Measurements from ENCODE around the gene LPO. TPM values are rescaled to one million over a fixed set of nuclear protein-coding genes. Genes with fewer than 3 reads are reported as not detected.

The LPO gene
- total RNA-seq, 1 donor from 2014 or later, result not detected

DNA sequence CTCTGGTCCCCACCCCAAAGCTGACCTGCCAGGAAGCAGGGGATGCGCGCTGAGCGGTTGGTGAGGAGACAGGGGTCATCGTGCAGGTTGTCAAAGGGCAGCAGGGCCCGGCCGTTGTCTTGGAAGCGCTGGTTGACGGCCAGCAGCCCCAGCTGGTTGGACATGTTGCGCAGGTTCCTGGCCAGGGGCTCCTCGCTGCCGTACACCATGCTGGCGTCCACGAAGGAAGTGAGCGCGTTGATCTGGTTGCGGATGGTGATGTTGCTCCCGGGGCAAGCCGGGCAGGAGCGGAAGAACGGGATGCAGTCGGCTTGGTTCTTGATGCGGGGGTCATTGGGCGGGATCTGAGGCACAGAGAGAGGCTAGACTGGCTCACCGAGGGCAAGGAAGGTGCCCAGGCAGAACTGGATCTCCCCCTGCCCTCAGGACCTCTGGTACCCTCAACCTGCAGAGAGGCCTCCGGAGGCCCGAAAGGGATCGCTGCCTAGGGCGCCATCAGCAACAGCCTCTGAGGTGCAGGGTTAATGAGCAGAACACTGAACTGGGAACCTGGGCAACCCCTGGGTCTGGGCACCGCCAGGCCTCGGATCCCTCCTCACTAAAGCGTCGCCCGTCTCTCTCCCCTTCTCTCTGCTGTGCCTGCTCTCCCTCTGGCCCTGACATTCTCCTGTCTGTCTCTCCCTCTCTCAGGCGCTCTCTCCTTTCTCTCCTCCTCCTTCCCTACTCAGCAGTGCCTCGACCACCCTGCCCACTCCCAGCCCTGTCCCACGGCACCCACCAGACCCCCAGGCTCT is 39.6 kb downstream of the LPO start:
- no peak for DNase-seq (ENCODE audit: low spot score)

GRCh38 chr17:58278661-58279015 is 40.3 kb downstream of the LPO start:
- no peak for DNase-seq (ENCODE audit: low spot score)

GRCh38 chr17:58279016-58279711 is 40.8 kb downstream of the LPO start:
- DNase-seq (ENCODE audit: low spot score), result no peak

- DNase-seq (ENCODE audit: low spot score), result peak; percentile 32
Observed at GRCh38 chr17:58279736-58280479, 41.5 kb downstream of the LPO start.

GRCh38 chr17:58280480-58281217 is 42.3 kb downstream of the LPO start, which contains the start of gene MPO:
TSS of gene MPO (minus strand) at chr17:58280935. CDS start at chr17:58280758, 177 bp downstream.
- DNase-seq (ENCODE audit: low spot score), result peak; percentile 28

DNA sequence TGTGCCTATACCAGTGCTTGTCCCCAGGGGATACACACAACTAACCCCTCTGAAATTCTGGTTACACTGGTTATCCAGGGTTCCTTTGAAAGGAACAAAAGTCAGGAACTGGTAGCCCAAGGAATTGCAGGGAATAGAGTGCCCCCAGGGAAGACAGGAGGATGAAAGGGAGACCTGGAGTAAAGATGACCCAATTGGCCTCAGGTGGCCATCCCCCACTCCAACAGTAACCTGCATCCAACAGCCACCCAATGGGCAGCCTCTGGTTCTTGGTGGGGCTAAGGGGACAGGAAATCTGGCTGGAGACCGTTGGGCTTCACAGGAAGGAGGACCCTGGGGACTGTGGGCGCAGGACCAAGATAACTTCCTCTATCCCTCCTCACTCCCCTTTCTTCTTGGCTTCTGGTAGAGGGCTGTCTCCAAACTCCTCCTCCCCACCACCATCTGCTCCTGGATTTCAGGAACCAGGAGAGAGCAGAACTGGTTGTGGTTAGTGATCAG is 43.2 kb downstream of the LPO start:
- no peak for DNase-seq (ENCODE audit: low spot score)

DNA sequence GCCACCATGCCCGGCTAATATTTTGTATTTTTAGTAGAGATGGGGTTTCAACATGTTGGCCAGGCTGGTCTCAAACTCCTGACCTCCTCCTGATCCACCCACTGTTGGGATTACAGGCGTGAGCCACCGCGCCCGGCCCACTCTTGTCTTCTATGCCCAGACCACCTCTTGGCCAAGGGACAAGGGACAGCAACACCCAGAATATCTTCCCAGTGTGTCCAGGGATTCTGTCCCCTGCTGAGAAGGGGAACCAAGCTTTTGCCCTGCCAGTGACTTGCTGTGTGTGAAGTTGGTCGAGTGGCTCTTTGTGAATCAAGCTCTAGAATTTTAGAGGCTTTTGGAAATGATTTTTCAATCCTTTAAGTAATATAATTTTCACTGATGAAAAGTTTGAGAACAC is 44.1 kb downstream of the LPO start:
- DNase-seq (ENCODE audit: low spot score), result no peak

DNA sequence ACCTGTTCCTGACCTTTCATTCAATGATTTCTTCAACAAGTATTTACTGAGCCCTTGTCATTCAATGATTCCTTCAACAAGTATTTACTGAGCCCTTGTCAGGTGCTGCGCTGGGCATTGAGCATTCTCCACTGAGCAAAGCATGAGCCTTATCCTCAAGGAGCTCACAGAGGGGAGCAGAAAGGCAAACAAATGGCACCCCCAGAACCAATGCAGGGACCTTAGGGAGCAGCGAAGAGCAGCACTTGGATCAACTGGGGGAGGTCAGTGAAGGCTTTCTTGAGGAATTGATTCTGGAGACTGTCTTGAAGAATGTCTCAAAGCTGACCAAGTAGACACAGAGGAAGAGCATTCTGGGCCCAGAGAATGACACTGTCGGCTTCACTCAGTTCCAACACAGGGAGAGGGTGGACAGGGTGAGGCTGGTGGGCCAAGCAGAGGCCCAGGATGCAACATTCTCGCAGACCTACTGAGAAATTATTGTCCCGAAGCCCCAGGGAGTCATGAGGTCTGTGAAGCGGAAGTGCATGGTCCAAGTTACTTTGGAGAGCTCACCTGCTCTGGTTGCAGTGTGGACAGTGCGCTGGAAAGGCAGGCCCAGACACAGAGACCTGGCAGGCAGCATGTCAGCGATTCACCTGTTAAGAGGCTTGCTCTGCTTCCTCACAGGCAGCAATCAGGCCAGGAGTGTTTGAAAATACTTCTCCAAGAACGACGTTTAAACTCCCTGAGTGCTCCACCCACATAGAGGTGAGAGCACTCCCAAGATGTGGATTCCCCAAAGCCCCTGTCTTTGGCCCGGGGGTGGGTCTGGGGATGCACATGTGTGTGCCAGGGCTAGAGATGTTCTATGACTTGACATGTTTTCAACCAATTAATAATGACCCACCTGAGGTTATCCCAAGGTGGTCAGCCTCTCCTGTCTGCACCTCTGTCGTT is 45.6 kb downstream of the LPO start:
- peak; percentile 23 for DNase-seq (ENCODE audit: low spot score)

DNA sequence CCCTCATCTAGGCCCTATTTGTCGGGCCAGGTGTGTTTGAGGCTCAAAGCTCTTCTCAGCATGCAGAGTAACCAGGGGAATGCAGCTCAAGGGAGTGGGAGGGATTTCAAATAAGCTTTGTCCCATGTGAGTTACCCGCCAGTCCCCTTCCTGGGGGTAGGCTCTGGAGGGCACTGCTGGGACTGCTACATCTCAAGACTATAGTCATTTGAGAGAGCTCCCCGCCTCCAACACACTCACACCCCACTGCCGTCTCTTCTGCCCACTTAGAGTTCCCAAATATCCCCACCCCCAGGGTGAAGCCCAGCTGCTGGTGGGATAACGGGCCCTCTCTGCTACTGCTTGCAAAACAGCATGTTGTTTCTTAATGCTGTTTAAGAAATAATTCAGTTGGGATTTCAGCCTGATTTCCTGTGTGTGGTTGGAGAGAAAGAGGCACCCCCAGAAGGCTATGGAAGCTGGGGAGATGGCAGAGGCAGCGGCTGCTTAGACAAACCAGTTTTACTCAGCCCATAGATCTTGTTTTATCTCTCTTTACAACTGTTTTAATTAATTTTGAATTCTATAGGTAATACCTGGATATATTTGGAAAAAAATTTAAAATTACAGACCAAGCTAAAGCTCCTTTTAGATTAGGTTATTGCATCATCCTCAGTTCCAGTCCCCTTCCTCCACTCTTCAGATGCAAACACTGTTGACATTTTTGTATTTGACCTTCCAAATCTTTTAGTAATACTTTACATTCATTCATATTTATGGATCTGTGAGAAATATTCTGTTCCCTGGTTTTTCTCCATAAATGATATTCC is 46.4 kb downstream of the LPO start:
- DNase-seq (ENCODE audit: low spot score), result peak; percentile 28

- DNase-seq (ENCODE audit: low spot score), result no peak
Observed at GRCh38 chr17:58285422-58285810, 47.0 kb downstream of the LPO start.

DNA sequence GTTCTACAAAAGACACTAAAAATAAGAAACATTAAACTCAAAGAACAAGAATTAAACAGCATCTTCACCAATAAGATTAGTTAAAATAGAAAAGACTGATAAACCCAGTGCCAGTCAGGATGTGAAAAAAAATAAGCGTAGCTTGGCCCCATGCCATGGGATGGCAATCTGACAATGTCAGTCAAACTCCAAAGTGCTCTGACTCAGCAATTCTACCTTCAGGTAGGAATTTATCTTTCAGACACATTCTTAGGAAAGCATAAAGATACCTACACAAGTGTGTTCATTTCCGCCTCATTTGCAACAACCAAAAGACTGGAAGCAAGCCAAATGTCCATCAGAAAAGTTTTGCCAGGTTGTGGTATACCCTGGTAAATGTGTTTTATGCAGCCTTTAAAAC is 51.5 kb downstream of the LPO start:
- no peak for DNase-seq (ENCODE audit: low spot score)

- DNase-seq (ENCODE audit: low spot score), result no peak
Observed at GRCh38 chr17:58291246-58291645, 52.9 kb downstream of the LPO start.

- DNase-seq (ENCODE audit: low spot score), result no peak
Observed at GRCh38 chr17:58294034-58294433, 55.6 kb downstream of the LPO start.

- DNase-seq (ENCODE audit: low spot score), result no peak
Observed at GRCh38 chr17:58300336-58300735, 62.0 kb downstream of the LPO start.

GRCh38 chr17:58301504-58302150 is 63.2 kb downstream of the LPO start:
- peak; percentile 35 for DNase-seq (ENCODE audit: low spot score)

- peak; percentile 31 for DNase-seq (ENCODE audit: low spot score)
Observed at GRCh38 chr17:58302171-58302918, 64.0 kb downstream of the LPO start.

DNA sequence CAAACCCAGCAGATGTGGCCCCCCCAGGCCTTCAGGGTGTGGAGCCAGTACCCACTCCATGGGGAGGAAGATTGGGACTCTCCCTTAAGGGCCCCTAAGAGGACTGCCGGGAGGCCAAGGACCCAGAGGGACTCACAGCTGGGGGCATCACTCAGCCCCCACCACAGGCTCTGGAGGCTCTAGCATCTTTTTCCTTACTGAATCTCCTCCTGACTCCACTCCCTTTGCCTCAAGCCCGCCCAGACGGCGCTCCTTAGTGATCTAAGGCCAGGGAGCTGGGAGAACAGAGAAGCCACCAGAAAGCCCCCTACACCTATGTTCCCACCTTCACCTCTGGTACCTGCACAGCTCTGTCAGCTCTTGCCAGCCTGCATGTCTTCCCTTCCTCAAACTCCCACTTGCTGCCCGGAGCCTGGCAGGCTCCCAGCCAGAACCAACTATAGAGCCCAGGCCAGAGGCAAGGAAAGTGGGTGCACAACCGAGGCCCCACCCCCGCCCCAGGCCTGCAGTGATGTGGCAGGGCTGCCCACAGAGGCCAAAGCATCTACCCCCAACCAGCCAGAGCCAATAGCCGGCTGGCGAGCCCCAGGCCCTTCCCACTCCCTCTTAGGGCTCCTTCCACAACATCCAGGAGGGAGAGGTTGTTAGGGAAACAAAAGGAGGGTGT is 64.7 kb downstream of the LPO start:
- DNase-seq (ENCODE audit: low spot score), result peak; percentile 26
